HG02885 (cell line): ENCODE measurements around the gene AGPAT4.
A peak's percentile ranks its signal among the peaks of the same experiment; 100 is the strongest.

Source experiments
- ATAC-seq: cut with Tn5 transposase; IDR thresholded peaks from one replicate; pipeline ENCODE4 v1.9.1; 2021; ENCODE audit warnings: mild to moderate bottlenecking; ENCODE audit not compliant: unreplicated experiment, poor library complexity

AGPAT4 gene

DNA sequence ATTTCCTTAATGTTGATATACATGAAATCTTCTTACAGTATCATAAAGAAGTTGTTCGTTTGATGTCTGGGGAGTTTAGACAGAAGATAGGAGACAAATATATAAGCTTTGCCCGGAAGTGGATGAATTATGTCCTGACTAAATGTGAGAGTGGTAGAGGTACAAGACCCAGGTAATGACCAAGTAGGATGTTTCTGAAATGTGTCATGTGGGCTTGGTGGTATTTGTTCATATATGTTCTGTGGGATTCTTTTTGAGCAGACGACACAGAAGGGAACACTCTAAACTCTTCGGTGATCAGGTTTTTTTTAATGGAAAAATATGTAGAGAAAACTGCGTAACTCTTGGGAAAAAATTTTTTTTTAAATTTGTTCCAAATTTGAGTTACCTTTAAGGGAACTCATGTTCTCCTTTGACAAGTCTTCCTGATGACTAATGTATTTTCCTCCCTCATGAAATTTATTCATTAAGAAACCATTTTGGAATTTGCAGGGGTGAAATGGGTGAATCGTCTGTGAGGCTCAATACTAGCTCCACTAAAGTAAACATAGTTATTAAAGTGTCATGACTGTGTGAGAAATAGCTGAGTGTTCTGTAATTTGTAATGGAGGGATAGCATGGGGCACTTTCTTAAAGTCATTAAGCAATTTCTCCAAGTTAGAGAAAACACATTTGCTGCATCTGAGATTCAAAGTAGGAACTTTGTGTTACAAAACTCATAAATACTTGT, 181.7 kb downstream of the AGPAT4 start:
- ATAC-seq = no peak

DNA sequence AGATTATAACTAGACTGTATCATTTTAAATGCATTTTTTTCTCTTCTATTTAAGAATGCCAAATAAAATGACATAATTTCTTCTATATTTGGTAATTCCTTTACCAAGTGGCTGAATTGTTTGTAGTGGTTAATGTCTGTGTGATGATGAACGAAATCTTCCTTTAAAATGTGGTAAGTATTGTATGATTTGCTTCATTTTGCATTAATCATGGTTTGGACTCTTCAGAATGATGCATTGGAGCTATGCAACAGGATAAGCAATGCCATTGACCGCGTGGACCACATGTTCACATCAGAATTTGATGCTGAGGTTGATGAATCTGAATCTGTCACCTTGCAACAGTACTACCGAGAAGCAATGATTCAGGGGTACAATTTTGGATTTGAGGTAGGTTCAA, 182.7 kb downstream of the AGPAT4 start:
- no peak for ATAC-seq

GRCh38 chr6:161088676-161089328, 185.1 kb downstream of the AGPAT4 start:
- no peak for ATAC-seq

DNA sequence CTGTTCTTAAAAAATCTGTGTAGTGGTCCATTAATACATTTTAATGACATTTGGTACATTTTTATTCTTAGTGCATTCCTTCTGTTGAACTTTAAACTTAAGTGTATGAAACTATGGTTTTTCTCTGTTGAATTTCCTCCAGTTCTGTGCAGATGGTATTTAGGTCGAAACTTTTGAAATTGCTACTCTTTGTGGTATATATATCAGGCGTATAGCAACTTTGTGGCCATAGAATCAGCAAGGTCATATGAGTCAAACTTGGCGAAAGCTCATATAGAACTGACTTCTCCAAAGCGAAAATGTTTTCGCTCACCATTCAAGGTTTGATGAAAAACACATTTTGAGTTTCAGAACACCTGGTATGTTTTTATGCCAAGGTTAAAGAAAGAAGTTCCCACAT, 188.6 kb downstream of the AGPAT4 start:
- ATAC-seq = peak; percentile 85

DNA sequence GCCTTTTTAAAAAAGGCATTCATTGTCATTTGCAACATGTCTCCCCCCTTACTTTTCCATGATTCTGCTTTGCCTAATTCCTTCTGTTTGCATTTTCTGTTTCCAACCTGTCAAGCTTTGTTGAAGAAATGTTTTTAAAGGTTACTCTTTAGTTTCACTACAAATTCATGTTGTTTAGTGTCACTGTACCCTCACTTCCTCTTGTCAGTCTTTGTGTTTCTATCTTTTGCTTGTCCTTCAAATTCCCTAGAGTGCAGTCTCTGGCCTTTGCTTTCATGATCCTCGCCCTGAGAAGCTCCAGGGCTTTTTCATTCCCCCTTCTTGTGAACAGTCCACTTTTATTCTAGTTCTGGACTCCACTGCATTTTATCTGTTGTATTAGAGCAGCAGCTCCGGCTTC, 191.6 kb downstream of the AGPAT4 start:
- ATAC-seq = no peak

DNA sequence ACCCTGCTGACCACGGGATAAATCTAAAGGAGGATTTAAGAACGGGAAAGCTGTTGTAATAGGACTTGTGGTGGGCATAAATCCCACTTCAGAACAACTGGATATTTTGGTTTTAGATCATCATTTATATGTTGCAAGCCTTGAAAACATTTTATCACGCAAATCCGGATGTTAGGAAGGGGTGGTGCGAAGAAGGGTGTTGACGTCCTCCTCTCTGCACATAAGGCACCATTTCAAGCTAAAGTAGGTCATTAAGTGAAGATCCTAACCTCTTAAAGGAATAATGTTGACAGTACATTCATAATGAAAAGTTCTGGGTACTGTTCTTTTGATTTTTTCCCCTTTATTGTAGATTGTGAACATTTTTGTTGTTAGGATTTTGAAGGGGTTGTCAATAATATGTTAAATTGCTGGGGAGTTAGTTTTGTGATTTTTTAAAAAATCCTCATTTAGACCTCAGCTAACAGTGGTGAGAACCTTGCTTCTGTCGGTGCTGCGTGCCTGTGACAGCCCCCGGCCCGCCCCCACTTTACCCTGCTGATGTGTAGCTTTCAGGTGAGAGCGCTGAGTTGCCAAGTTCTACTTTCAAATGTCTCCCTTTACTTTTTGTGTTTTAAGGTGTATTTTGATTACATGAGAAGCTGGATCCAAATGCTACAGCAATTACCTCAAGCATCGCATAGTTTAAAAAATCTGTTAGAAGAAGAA, 193.4 kb downstream of the AGPAT4 start:
- no peak for ATAC-seq
